AG04450 (cell line): ENCODE data around the gene SASS6. TPM values are rescaled to one million over a fixed set of nuclear protein-coding genes. Genes with fewer than 3 reads are reported as not detected.

Experiments
- CTCF ChIA-PET: fragments of 300-600, 350-600 bp; formaldehyde crosslinking; extraction: SDS; loops from one replicate; lab custom pipeline; 2022; ENCODE audit warnings: antibody characterized with exemption, inconsistent platforms; lab: Charles Lee
- POLR2A ChIA-PET: fragments of 350-600 bp; formaldehyde crosslinking; extraction: SDS; loops from one replicate; lab custom pipeline; 2021; ENCODE audit warnings: antibody characterized with exemption, inconsistent platforms; lab: Yijun Ruan, JAX
- DNase-seq: peaks from one replicate; pipeline ENCODE4 v3.0.0-alpha.2; 2011; ENCODE audit warnings: low read depth, low spot score
- H3K27ac ChIP-seq: one replicate; pipeline ENCODE4 v1.5.1; 2012; ENCODE audit warnings: low read depth, low read length, control low read depth
- H3K27me3 ChIP-seq: one replicate; pipeline ENCODE4 v1.6.0; 2012; ENCODE audit warnings: low read length; ENCODE audit not compliant: control insufficient read depth, insufficient read depth
- H3K4me3 ChIP-seq: 2 replicates; pipeline ENCODE4 v1.5.1; 2011; ENCODE audit warnings: mild to moderate bottlenecking, low read depth, low read length, control low read depth
- H3K9me3 ChIP-seq: 2 replicates; pipeline ENCODE4 v1.5.1; 2012; ENCODE audit warnings: low read length; ENCODE audit not compliant: control insufficient read depth, insufficient read depth
- polyA plus RNA-seq: library from polyadenylated mRNA; depleted of rRNA; stranded (reverse); fragments of >200 nt; gene quantifications from 2 replicates; pipeline ENCODE4 v1.2.3, GENCODE V29; 2011
- TF ChIP-seq, protein P1 (sequence below): IDR thresholded peaks from 2 replicates; pipeline ENCODE4 v1.5.1; 2011; ENCODE audit warnings: low read depth, low read length, control low read depth, inconsistent platforms

The SASS6 gene
- polyA plus RNA-seq, 1 experiment: 1.0 TPM

DNA sequence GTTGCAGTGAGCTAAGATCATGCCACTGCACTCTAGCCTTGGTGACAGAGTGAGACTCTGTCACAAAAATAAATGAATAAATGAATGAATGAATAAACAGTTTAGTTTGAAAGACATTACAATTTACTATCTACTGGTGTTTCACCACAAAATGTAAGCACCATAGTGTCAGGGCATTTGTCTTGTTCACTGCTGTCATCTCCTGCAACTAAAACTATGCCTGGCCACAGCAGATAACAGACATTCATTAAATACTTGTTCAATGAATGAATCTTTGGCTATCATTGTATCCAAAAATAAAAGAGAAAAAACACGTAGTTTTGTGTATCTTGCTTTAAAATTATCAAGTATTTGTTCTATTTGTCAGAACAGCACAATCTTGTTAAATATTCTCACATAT is 32.5 kb downstream of the SASS6 start:
- Histone ChIP-seq H3K4me3 (no peak overlapping the region), H3K9me3 (no peaks in the 10 kb centered on the region), H3K27ac (no peak overlapping the region), H3K27me3 (no peaks in the 10 kb centered on the region)
- ChIA-PET POLR2A (no interaction called here), CTCF (no interaction called here)
- TF ChIP-seq, protein P1, sequence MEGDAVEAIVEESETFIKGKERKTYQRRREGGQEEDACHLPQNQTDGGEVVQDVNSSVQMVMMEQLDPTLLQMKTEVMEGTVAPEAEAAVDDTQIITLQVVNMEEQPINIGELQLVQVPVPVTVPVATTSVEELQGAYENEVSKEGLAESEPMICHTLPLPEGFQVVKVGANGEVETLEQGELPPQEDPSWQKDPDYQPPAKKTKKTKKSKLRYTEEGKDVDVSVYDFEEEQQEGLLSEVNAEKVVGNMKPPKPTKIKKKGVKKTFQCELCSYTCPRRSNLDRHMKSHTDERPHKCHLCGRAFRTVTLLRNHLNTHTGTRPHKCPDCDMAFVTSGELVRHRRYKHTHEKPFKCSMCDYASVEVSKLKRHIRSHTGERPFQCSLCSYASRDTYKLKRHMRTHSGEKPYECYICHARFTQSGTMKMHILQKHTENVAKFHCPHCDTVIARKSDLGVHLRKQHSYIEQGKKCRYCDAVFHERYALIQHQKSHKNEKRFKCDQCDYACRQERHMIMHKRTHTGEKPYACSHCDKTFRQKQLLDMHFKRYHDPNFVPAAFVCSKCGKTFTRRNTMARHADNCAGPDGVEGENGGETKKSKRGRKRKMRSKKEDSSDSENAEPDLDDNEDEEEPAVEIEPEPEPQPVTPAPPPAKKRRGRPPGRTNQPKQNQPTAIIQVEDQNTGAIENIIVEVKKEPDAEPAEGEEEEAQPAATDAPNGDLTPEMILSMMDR: no peak
- peak; percentile 11 for DNase-seq

DNA sequence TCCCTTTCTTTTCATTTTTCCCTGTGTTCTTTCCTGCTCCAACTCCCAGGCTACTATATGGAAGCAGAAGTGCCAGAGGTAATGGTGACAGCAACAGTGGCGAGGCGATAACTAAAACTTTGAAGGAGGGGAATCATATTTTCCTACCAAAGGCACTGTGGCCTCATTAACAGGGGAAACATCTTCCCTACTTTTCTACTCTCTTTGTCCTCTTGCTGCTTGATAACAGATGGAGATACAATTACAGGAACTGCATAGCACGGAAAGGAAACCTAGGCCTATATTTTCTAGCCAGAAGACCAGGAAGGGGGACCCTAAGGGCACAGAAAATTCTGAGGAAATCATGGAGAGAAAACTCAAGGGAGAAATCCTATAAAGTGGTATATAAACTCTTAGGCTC is 42.3 kb downstream of the SASS6 start:
- ChIA-PET POLR2A (no interaction called here), CTCF (no interaction called here)
- TF ChIP-seq, protein P1: no peak
- Histone ChIP-seq H3K27ac (no peak overlapping the region), H3K27me3 (no peaks in the 10 kb centered on the region), H3K4me3 (no peak overlapping the region), H3K9me3 (no peaks in the 10 kb centered on the region)
- no peak for DNase-seq

DNA sequence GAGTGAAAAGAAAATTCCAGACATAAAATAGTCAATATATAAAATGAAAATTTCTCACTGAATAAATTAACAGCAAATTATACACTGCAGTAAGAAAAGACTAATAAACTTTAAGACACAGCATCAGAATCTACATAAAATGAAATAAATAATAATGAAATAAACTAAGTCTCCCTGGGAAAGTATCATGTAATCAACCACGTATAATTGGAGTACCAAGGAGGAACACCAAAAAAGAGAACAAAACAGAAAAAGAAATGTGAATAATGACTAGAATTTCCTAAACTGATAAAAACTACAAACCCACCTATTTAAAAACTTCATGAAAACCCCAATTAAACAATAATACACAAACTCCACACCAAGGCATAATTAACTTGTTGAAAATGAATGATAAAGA is 43.6 kb downstream of the SASS6 start:
- Histone ChIP-seq H3K27me3 (no peaks in the 10 kb centered on the region), H3K4me3 (no peak overlapping the region), H3K9me3 (no peaks in the 10 kb centered on the region), H3K27ac (no peak overlapping the region)
- POLR2A ChIA-PET: no interaction called here
- CTCF ChIA-PET: no interaction called here
- TF ChIP-seq, protein P1: no peak
- DNase-seq: no peak

DNA sequence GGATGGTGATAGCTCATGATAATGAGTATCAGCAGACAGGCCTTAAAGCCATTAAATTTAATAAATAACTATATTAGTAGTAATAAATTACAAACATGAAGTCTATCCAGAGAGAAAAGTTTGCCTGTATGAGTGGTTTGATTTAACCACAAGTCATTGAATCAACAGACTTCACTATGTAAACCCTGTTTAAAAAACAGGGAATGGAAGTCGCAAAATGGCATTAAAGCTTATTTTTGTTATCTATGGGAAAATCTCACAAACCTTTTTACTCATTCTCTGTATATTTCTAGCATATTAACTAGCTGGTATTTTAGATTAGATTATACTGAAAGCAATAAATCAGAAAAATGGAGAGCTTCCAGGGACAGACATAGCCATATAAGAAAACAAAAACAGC is 45.3 kb downstream of the SASS6 start:
- no peaks in the 10 kb centered on the region for H3K9me3 ChIP-seq
- no peak overlapping the region for H3K4me3 ChIP-seq
- CTCF ChIA-PET: no interaction called here
- POLR2A ChIA-PET: no interaction called here
- TF ChIP-seq, protein P1: no peak
- no peaks in the 10 kb centered on the region for H3K27me3 ChIP-seq
- H3K27ac ChIP-seq: no peak overlapping the region
- DNase-seq: no peak

DNA sequence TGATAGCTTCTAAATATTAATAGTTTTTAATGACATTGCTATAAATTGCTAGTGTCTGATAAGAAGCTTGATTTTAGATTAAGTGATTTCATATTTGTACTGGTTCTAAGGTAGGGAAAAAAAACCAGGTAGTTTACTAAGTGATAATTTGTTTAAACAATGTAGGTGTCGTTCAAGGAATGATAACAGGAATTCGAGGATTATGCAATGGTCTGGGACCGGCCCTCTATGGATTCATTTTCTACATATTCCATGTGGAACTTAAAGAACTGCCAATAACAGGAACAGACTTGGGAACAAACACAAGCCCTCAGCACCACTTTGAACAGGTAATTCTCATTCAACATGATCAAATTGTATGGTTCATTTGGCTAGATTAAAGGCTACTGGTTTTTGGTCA is 52.4 kb downstream of the SASS6 start:
- Histone ChIP-seq H3K4me3 (no peak overlapping the region), H3K27ac (no peak overlapping the region), H3K9me3 (no peaks in the 10 kb centered on the region), H3K27me3 (no peaks in the 10 kb centered on the region)
- DNase-seq: no peak
- CTCF ChIA-PET: no interaction called here
- TF ChIP-seq, protein P1: no peak
- POLR2A ChIA-PET: no interaction called here
